ENCODE measurements around the gene CTNNA3. TPM values are rescaled to one million over a fixed set of nuclear protein-coding genes. Genes with fewer than 3 reads are reported as not detected.
"Not testable (repeated sequence)": the region's sequence is repeated elsewhere in the genome, so short reads cannot be mapped to it uniquely, and the experiment has no call there.

Gene CTNNA3
- total and polyA plus RNA-seq, 12 donors, result 0.03 to 14.4 (median 0.47) TPM; not detected in 1

DNA sequence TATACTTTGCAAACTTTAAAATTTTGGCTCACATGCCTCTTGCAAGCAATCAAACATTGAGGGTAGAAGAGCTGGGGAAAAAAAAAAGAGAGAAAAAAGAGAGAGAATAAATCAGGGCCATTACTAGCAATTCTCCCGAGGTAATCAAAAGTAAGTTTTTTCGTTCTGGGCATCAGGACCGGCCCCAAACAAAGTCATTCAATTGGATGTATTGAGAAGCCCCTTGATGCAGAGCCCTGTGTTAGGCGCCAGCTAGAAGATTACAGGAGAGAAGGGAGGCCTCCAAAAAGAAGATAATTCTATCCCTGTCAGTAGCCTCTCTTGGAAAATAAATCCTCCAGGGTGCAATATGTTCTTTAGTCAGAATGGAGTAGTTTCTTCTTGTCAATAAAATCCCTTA lies 2.2 kb upstream of the CTNNA3 start:
- no peaks in the 10 kb centered on the region for H3K36me3 ChIP-seq (replicated peaks in 1 of 2)
- 49 to 61% (median 59%) methylated on average over 4 of the region's 4 CpGs for WGBS, 4 donors
- H3K4me3 ChIP-seq, result no peak overlapping the region
- intact Hi-C loops (cut with DNase I), result loop anchor here in 1 of 2 donors (5.0 kb wide), 1 partner anchor 84 kb away; no protein-coding TSS in a partner anchor
- no peak for DNase-seq
- no peaks in the 10 kb centered on the region for H3K9me3 ChIP-seq (replicated peaks in 1 of 3)
- peaks cover 0 to 4% of the 10 kb centered on the region in 2 donors for H3K4me1 ChIP-seq (replicated peaks in 1 of 2)
- TF ChIP-seq, protein P1, sequence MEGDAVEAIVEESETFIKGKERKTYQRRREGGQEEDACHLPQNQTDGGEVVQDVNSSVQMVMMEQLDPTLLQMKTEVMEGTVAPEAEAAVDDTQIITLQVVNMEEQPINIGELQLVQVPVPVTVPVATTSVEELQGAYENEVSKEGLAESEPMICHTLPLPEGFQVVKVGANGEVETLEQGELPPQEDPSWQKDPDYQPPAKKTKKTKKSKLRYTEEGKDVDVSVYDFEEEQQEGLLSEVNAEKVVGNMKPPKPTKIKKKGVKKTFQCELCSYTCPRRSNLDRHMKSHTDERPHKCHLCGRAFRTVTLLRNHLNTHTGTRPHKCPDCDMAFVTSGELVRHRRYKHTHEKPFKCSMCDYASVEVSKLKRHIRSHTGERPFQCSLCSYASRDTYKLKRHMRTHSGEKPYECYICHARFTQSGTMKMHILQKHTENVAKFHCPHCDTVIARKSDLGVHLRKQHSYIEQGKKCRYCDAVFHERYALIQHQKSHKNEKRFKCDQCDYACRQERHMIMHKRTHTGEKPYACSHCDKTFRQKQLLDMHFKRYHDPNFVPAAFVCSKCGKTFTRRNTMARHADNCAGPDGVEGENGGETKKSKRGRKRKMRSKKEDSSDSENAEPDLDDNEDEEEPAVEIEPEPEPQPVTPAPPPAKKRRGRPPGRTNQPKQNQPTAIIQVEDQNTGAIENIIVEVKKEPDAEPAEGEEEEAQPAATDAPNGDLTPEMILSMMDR (IDR thresholded peaks at IDR 0.05), result no peak
- no peak for TF ChIP-seq POLR2A (IDR thresholded peaks at IDR 0.05)
- peaks cover 5% of the 10 kb centered on the region for H3K27me3 ChIP-seq
- H3K27ac ChIP-seq, result no peak overlapping the region

DNA sequence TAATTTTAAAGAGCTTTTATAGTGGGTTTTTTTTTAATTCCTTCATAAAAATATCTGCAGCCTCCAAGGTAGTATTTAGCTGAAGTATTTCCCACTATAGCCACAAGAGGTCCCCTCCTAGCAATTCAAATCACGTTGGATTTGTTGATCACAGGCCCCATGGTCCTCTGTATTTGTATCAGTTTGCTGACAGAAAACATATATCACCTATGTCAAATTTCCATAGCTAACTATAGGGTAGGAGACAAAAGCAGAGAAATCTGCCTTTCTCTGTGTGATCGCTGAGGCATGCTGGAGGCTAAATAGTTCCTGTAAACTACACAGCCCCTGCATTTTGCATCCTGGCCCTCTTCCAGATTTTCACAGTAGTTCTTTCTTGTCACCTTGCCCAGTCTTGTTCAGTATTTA lies 1.7 kb upstream of the CTNNA3 start:
- peak in 4 of 7 donors; percentile 19 to 38 (median 22) for DNase-seq
- peaks cover 0 to 4% of the 10 kb centered on the region in 2 donors for H3K4me1 ChIP-seq (replicated peaks in 1 of 2)
- WGBS, 4 donors, result 5 to 12% (median 11%) methylated on average over 2 of the region's 2 CpGs
- no peak overlapping the region for H3K4me3 ChIP-seq
- no peak overlapping the region for H3K27ac ChIP-seq
- no peak for TF ChIP-seq POLR2A (IDR thresholded peaks at IDR 0.05)
- TF ChIP-seq, protein P1 (IDR thresholded peaks at IDR 0.05), result peak; percentile 45 to 75 (median 62)
- intact Hi-C loops (cut with DNase I), result loop anchor here in 1 of 2 donors (5.0 kb wide), 1 partner anchor 85 kb away; no protein-coding TSS in a partner anchor
- H3K27me3 ChIP-seq, result peaks cover 5% of the 10 kb centered on the region
- H3K9me3 ChIP-seq (replicated peaks in 1 of 3), result no peaks in the 10 kb centered on the region
- no peaks in the 10 kb centered on the region for H3K36me3 ChIP-seq (replicated peaks in 1 of 2)

DNA sequence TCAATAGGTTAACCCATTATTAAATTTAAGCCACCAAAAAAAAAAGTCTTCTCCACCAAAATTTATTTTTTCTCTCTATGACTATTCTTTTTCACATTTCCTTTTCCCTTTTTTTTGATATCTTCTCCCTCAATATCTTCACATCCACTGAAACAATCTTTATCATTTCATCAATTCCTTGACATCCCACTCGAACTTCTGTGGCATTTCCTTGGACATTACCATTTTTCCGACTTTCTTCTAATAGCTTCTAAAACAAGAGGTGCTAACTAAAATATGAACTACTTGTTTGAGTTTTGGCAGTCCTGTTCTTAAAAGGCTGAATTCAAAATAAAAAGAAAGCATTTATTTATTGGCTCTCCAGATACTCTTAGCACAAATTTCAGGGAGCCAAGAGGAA lies 684 bp upstream of the CTNNA3 start:
- DNase-seq, result no peak
- intact Hi-C loops (cut with DNase I), result loop anchor here in 1 of 2 donors (5.0 kb wide), 1 partner anchor 86 kb away; no protein-coding TSS in a partner anchor
- no peak overlapping the region for H3K27ac ChIP-seq

GRCh38 chr10:67695555-67695954 lies 440 bp downstream of the CTNNA3 start:
- no peak overlapping the region for H3K27ac ChIP-seq
- H3K9me3 ChIP-seq (replicated peaks in 1 of 3), result no peaks in the 10 kb centered on the region
- DNase-seq, result peak in 3 of 7 donors; percentile 6 to 12 (median 10)
- no peaks in the 10 kb centered on the region for H3K36me3 ChIP-seq (replicated peaks in 1 of 2)
- H3K4me1 ChIP-seq (replicated peaks in 1 of 2), result peaks cover 0 to 4% of the 10 kb centered on the region in 2 donors
- TF ChIP-seq, protein P1 (IDR thresholded peaks at IDR 0.05), result no peak
- no peak for TF ChIP-seq POLR2A (IDR thresholded peaks at IDR 0.05)
- peak overlapping the region in 1 of 4 donors; percentile 9 for H3K4me3 ChIP-seq
- 6 to 14% (median 8%) methylated on average over 5 of the region's 5 CpGs for WGBS, 4 donors
- intact Hi-C loops (cut with DNase I), result loop anchor here in 1 of 2 donors (5.0 kb wide), 1 partner anchor 87 kb away; no protein-coding TSS in a partner anchor
- H3K27me3 ChIP-seq, result peaks cover 5% of the 10 kb centered on the region

More for the DNA sequence above, 684 bp upstream of the CTNNA3 start:
- Histone ChIP-seq H3K36me3 (replicated peaks in 1 of 2) (no peaks in the 10 kb centered on the region), H3K4me3 (no peak overlapping the region), H3K9me3 (replicated peaks in 1 of 3) (no peaks in the 10 kb centered on the region), H3K4me1 (replicated peaks in 1 of 2) (peaks cover 0 to 4% of the 10 kb centered on the region in 2 donors), H3K27me3 (peaks cover 5% of the 10 kb centered on the region)
- WGBS, 4 donors, result 72 to 84% (median 74%) methylated on average over 2 of the region's 2 CpGs
- TF ChIP-seq, protein P1 (IDR thresholded peaks at IDR 0.05), result no peak
- no peak for TF ChIP-seq POLR2A (IDR thresholded peaks at IDR 0.05)

DNA sequence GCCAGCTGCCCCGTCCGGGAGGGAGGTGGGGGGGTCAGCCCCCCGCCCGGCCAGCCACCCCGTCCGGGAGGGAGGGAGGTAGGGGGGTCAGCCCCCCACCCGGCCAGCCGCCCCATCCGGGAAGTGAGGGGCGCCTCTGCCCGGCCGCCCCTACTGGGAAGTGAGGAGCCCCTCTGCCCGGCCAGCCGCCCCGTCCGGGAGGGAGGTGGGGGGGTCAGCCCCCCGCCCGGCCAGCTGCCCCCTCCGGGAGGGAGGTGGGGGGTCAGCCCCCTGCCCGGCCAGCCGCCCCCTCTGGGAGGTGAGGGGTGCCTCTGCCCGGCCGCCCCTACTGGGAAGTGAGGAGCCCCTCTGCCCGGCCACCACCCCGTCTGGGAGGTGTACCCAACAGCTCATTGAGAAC lies 4.1 kb downstream of the CTNNA3 start:
- DNase-seq; intact Hi-C loops (cut with DNase I): not testable (repeated sequence)

DNA sequence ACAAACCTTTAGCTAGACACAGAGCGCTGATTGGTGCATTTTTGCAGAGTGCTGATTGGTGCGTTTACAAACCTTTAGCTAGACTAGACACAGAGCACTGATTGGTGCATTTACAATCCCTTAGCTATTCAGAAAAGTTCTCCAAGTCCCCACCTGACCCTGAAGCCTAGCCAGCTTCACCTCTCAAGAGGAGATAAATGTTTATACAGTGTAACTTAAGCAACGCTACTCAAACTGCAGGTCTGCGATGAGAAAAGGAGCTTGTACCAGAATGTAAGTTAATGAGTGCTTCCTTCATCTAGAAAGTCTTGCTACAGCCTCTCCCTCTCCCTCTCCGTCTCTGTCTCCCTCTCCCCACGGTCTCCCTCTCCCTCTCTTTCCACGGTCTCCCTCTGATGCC lies 5.5 kb downstream of the CTNNA3 start:
- DNase-seq; H3K4me3 ChIP-seq; H3K9me3 ChIP-seq (replicated peaks in 1 of 3); H3K27ac ChIP-seq; H3K36me3 ChIP-seq (replicated peaks in 1 of 2); intact Hi-C loops (cut with DNase I); H3K4me1 ChIP-seq (replicated peaks in 1 of 2); H3K27me3 ChIP-seq: not testable (repeated sequence)
- WGBS, 4 donors, result 88 to 95% (median 92%) methylated on average over 7 of the region's 7 CpGs

More for the DNA sequence above, 4.1 kb downstream of the CTNNA3 start:
- not testable (repeated sequence) for H3K27ac ChIP-seq; H3K27me3 ChIP-seq; H3K9me3 ChIP-seq (replicated peaks in 1 of 3); H3K36me3 ChIP-seq (replicated peaks in 1 of 2); H3K4me3 ChIP-seq; H3K4me1 ChIP-seq (replicated peaks in 1 of 2)
- WGBS, 4 donors, result 92 to 93% methylated on average over 9 to 17 of the region's 25 CpGs; no CpG with 5 or more reads in 2 of the 4 donors

GRCh38 chr10:67684140-67684539 lies 11.9 kb downstream of the CTNNA3 start:
- H3K9me3 ChIP-seq (replicated peaks in 1 of 3); H3K4me3 ChIP-seq; H3K4me1 ChIP-seq (replicated peaks in 1 of 2); H3K27ac ChIP-seq; H3K36me3 ChIP-seq (replicated peaks in 1 of 2); H3K27me3 ChIP-seq; DNase-seq; intact Hi-C loops (cut with DNase I): not testable (repeated sequence)
- WGBS, 4 donors, result 89 to 95% (median 91%) methylated on average over 8 of the region's 8 CpGs
